ENCODE data around the gene SBNO2. TPM values are rescaled to one million over a fixed set of nuclear protein-coding genes. Genes with fewer than 3 reads are reported as not detected.

The SBNO2 gene
- total and polyA plus RNA-seq, 9 of the 15 experiments (the other 6 are each of a cell fraction or from before 2014, with no cell fraction given), result 0.01 to 46.2 (median 6.7) TPM

GRCh38 chr19:1205114-1206099 is 31.3 kb upstream of the SBNO2 start, which contains the start of gene STK11 (continued):
- no peak for TF ChIP-seq DDX20 (tag; IDR thresholded peaks at IDR 0.05; ENCODE audit: low read depth)
- no peak for TF ChIP-seq KAT7 (CRISPR knock-in tag; IDR thresholded peaks at IDR 0.05; ENCODE audit: borderline replicate concordance)
- peak; percentile 92; the same call in 1 of the 2 replicates for TF ChIP-seq THAP12 (CRISPR knock-in tag; IDR thresholded peaks at IDR 0.05)
- no peak for TF ChIP-seq ETV5 (CRISPR knock-in tag; IDR thresholded peaks at IDR 0.05; ENCODE audit: low read depth)
- no peak for TF ChIP-seq FOXJ2 (tag; IDR thresholded peaks at IDR 0.05)
- TF ChIP-seq NFIX (CRISPR knock-in tag; IDR thresholded peaks at IDR 0.05; ENCODE audit: low read depth), result no peak
- TF ChIP-seq, protein P1, sequence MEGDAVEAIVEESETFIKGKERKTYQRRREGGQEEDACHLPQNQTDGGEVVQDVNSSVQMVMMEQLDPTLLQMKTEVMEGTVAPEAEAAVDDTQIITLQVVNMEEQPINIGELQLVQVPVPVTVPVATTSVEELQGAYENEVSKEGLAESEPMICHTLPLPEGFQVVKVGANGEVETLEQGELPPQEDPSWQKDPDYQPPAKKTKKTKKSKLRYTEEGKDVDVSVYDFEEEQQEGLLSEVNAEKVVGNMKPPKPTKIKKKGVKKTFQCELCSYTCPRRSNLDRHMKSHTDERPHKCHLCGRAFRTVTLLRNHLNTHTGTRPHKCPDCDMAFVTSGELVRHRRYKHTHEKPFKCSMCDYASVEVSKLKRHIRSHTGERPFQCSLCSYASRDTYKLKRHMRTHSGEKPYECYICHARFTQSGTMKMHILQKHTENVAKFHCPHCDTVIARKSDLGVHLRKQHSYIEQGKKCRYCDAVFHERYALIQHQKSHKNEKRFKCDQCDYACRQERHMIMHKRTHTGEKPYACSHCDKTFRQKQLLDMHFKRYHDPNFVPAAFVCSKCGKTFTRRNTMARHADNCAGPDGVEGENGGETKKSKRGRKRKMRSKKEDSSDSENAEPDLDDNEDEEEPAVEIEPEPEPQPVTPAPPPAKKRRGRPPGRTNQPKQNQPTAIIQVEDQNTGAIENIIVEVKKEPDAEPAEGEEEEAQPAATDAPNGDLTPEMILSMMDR (IDR thresholded peaks at IDR 0.05 in 2 of 3, conservative IDR thresholded peaks at IDR 0.05 in 1 of 3; ENCODE audit: insufficient read depth in 2 of 3, low read depth in 1 of 3, low read length in 3 of 3), result 0 out of 6 replicates have a peak, but pooled peaks of 1 of the 3 experiments have one; percentile 2
- TF ChIP-seq RBM22 (IDR thresholded peaks at IDR 0.05; ENCODE audit: low read depth, low read length, poor library complexity, severe bottlenecking), result no peak
- no peak for TF ChIP-seq DPF2 (IDR thresholded peaks at IDR 0.05)
- no peak for TF ChIP-seq SPI1 (IDR thresholded peaks at IDR 0.05; ENCODE audit: borderline replicate concordance, low read depth, low read length)
- TF ChIP-seq HDAC1 (IDR thresholded peaks at IDR 0.05), result no peak
- no peak for TF ChIP-seq KHSRP (IDR thresholded peaks at IDR 0.05)
- TF ChIP-seq RHOXF2B (CRISPR knock-in tag; conservative IDR thresholded peaks at IDR 0.05), result no peak
- TF ChIP-seq MYNN (IDR thresholded peaks at IDR 0.05), result no peak
- TF ChIP-seq MYNN (CRISPR knock-in tag; IDR thresholded peaks at IDR 0.05), result no peak
- no peak; the same call in 1 of the 2 replicates for TF ChIP-seq TEAD2 (tag; IDR thresholded peaks at IDR 0.05)
- no peak for TF ChIP-seq LARP7 (IDR thresholded peaks at IDR 0.05)
- TF ChIP-seq ZNF146 (CRISPR knock-in tag; IDR thresholded peaks at IDR 0.05; ENCODE audit: unreplicated experiment), result no peak
- TF ChIP-seq MAZ (CRISPR knock-in tag; conservative IDR thresholded peaks at IDR 0.05 in 1 of 2, IDR thresholded peaks at IDR 0.05 in 1 of 2), result peak; percentile 71 to 79
- TF ChIP-seq NFE2L1 (tag; IDR thresholded peaks at IDR 0.05; ENCODE audit: borderline replicate concordance, low read depth), result no peak
- TF ChIP-seq PYGO2 (tag; IDR thresholded peaks at IDR 0.05), result no peak
- peak; percentile 98 for TF ChIP-seq ZBTB7A (IDR thresholded peaks at IDR 0.05; ENCODE audit: borderline replicate concordance, control insufficient read depth, low read depth, low read length)
- TF ChIP-seq ZNF354B (CRISPR knock-in tag; IDR thresholded peaks at IDR 0.05), result no peak
- no peak for TF ChIP-seq NCOR1 (IDR thresholded peaks at IDR 0.05)
- TF ChIP-seq CBX3 (IDR thresholded peaks at IDR 0.05; ENCODE audit: borderline replicate concordance in 1 of 2, low read length in 2 of 2), result no peak
- TF ChIP-seq BRD4 (IDR thresholded peaks at IDR 0.05), result no peak
